GM19240 (cell line): ENCODE measurements around the gene ENTPD1.

Source experiments
- DNase-seq: peaks from one replicate; pipeline ENCODE4 v3.0.0; 2011; ENCODE audit warnings: low spot score; ENCODE audit not compliant: insufficient read length

The ENTPD1 gene

GRCh38 chr10:95831076-95831475 lies 75.1 kb downstream of the ENTPD1 start:
- DNase-seq, result no peak

DNA sequence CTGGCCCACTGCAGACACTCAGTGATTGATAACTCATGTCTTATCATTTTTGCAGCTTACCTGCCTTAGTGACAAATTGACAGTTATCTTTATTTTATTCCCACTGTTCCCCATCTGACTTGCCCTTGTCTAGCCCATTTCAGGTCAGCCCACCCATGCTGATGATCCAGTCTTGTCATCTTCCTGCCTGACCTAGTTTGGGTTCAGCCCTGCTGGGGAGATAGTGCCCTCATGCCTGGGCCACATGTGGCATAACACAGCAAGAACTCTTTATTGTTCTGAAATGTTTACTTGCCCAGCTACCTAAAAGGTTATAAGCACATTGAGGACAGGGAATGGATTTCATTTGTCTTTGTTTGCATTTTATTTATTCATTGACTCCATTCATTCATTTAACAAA lies 75.6 kb downstream of the ENTPD1 start:
- DNase-seq, result no peak

DNA sequence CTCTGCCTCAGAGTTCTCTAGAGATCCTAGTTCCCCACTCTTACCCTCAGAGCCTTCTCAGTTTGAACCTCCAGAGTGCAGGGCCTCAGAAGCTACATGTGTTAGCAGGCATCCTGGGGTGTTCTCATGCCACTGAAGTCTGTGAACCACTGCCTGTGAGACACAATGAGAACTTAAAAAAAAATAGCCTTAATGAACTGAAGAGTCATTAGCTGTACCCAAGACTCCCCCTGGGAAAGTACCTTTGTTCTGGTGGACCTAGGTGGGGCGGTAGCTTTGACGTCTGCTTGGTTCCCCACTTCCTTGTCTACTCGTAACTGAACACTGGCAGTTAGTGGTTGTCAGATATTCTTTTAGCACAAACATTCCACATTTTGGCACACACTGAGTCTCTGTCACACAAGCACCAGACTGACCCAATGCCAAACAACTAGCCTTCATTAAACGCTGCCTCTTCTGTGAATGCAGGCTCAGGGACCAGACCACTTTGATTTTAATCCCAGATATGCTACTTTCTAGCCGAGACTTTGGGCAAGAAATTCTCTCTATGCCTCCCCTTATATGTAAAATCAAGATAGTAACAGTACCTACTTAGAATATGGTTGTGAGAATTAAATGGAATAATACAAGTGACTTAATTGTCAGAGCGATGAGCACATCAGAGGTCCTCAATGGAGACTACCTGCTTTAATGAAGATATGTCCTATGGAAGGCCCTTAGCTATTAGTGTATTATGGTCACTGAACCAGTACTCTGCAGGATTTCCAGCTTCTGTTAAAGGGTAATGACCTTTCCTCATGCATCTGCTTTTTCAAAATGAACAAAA lies 76.5 kb downstream of the ENTPD1 start:
- peak; percentile 35 for DNase-seq

DNA sequence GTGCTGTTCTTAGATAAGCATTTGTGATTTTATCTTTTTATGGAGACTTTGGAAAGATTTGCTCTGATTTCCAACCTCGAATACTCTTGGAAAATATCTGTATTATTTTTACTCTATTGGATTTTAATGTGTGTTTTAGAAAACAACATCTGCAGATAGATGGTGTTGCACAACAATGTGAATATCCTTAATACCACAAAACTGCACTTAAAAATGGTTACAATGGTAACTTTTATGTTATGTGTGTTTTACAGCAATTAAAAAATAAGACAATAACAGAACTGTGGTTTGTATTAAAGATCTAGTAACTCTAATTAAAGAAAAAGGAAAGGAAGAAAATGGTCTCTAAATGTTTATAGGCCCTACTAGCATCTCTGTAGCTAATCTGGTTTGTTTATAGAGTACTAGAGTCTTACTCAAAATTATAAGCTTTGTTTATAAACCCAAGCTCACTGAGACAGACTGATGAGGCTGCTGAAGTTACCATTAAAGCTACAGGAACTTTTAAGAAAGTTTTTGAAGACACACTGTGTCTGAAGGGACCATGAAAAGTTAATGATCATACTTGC lies 77.2 kb downstream of the ENTPD1 start:
- no peak for DNase-seq

DNA sequence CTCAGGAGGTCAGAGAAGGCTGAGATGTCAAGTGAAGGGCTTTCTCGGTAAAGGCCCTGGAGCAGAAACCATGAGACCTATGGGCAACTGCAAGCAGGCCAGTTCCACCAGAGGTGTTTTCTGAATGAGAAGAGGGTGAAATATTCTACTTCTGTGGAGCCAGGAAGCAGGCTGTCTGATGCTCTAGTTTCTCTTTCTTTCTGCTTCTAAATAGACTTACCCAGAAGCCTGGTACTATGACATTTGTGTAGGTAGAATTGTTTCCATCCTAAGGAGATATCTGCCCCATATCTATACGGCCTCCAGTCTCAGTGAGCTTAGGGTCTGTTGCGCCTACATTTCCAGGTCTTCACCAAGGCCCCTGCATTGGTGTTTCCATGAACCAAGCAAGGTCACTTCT lies 78.4 kb downstream of the ENTPD1 start:
- DNase-seq, result no peak

DNA sequence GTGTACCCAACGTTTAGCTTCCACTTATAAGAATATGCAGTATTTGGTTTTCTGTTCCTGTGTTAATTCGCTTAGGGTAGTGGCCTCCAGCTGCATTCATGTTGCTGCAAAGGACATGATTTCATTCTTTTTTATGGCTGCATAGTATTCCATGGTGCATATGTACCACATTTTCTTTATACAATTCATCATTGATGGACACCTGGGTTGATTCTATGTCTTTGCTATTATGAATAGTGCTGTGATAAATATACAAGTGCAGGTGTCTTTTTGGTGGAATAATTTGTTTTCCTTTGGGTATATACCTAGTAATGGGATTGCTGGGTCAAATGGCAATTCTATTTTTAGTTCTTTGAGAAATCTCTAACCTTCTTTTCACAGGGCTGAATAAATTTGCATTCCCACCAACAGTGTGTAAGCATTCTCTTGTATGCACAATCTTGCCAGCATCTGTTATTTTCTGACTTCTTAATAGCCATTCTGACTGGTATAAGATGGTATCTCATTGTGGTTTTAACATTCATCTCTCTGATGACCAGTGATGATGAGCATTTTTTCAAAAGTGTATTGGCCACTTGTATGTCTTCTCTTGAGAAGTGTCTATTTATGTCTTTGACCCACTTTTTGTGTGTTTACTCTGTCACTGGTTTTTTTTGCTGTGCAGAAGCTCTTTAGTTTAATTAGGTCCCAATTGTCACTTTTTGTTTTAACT lies 79.3 kb downstream of the ENTPD1 start:
- DNase-seq, result no peak

- no peak for DNase-seq
Observed at GRCh38 chr10:95835911-95836310, 79.9 kb downstream of the ENTPD1 start.

GRCh38 chr10:95836610-95837355 lies 80.8 kb downstream of the ENTPD1 start:
- DNase-seq, result no peak

DNA sequence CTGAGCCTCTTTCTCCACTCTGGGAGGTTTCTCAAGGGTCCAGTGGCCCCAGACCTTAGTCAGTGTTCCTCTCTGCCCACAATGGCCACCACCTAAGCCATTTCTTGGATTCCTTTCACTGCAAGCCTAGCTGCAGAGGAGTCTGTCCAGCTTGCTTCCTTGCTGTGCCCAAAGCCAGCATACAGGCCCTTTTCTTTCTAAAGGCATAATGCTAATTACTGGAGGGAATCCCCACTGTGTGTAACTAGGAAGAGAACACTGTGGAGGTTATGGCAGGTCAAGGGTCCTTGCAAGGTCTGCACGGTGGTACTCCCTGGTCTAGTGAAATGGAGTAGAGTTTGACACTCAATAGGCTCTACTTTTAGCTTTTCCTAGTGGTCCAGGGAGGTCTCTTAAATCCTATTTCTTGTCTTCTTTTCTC lies 81.4 kb downstream of the ENTPD1 start:
- DNase-seq, result no peak

DNA sequence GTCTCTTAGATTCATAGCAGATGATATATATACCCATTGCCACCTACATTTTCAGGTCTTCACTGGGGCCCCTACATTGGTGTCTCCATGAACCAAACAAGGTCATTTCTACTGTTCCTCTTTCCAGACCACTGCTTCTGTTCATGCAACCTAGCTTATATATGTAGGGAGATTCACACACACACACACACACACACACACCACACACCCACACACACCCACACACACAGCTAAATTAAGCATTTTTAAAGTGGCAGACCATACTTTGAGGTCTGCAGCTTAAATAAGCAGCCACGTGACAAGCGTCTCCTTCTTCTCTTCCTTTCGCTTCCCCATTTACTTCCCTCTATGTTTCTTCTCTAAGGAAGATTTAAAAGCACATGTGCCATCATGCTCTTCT lies 81.8 kb downstream of the ENTPD1 start:
- DNase-seq, result no peak

GRCh38 chr10:95840121-95840520 lies 84.2 kb downstream of the ENTPD1 start:
- no peak for DNase-seq

GRCh38 chr10:95840681-95841080 lies 84.7 kb downstream of the ENTPD1 start:
- no peak for DNase-seq

GRCh38 chr10:95841661-95842498 lies 85.9 kb downstream of the ENTPD1 start:
- no peak for DNase-seq

DNA sequence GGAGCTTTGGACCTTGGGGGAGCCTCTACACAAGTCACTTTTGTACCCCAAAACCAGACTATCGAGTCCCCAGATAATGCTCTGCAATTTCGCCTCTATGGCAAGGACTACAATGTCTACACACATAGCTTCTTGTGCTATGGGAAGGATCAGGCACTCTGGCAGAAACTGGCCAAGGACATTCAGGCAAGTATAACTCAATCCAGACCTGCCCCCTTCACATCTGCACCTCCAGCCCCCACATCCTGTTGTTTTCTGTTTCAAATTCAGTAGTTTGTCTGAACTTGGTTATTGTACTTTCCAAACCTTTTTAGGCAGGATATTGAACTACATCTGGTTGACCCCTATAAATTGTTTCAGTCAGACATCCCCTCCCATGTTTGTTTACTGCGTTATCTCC lies 89.4 kb downstream of the ENTPD1 start:
- DNase-seq, result no peak

DNA sequence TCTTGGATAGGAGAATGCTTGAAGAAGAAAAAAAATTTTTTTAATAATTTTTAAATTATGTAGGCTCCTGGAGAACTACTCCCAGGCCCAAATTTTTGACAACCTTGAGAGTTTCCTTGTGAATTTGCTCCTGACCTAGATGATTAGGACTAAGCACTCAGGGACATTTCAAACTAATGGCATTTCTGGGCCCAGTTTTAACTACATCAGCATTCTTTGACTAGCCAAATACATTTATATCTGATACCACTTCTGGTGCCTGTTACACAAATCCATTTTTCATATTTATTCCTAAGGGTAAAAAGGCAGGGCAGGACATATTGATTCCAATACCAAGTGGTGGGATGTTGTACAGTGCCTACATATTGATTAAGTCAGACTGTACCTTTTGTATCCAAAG lies 91.0 kb downstream of the ENTPD1 start:
- DNase-seq, result no peak

DNA sequence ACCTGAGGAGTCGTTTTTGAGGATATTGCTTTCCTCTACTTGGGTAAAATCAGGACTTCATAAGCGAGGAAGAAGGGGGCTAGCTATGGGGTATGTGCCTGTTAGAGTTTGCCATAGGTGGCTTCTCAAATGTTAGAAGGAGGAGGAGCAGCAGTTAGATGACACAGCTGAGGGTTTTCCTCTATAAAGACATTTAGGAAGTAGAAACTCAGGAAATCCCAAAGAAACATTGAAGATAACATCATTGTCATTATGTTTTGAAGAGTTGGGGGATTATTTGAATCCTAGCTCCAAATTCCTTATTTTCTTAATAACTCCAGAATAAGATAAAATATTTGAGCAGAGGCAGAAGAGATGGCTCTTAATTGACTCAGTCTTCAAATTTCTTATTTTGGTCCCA lies 92.9 kb downstream of the ENTPD1 start:
- DNase-seq, result no peak

DNA sequence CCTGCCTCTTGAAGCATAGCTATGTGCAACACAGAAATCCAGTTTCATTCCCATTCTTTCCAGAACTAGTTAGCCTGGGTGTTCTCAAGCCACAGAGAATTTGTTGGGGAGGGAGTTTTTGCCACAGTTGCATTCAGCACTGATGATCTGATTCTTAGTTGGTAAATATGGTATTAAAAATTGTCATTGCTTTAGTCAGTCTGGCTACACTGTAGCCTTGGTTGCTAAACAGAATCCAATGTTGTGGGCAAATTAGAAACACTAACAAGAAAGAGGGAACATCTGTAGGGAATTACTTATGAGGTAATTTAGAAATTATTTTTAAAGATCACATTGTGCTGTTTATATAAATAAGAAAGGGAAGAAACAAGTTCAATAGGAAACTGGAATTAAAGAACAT lies 94.8 kb downstream of the ENTPD1 start:
- DNase-seq, result no peak

DNA sequence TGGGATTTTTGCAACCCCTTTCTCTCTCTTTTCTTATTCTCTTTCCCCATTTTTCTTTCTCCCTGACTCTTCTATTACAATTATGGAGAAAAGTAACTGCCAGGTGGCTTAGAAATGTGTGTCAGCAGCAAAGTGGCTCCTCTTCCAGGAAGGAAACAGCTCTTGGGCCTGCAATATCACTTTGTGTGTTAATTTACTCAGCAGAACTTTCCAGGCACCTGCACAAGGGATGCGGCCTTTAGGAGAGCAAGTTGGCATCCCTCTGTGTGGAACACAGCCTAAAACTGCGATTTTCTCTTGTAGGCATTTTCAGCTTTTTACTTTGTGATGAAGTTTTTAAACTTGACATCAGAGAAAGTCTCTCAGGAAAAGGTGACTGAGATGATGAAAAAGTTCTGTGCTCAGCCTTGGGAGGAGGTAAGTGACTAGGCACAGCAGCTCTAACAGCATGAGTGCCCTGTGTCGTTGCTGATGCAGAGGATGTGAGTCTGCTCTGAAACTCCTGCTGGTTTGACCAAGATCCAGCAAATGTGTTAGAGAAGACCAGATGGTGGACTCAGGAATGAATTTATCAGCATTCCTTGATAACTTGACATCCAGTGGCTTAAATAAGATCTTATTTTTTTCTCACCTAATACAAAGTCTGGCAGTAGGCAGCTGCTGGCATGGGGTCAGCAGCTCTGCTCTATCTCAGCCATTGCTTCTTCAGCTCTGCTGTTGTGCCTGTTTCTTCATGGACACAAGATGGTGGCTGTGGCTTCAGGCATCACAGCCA lies 104.4 kb downstream of the ENTPD1 start:
- no peak for DNase-seq

GRCh38 chr10:95861386-95861785 lies 105.4 kb downstream of the ENTPD1 start:
- no peak for DNase-seq
